Raji (cell line): Measurements from ENCODE around the gene SF3A1.
A peak's percentile ranks its signal among the peaks of the same experiment; 100 is the strongest.

Experiments used
- POLR2A ChIP-seq: IDR thresholded peaks from 2 replicates; pipeline ENCODE4 v1.6.1; 2011; ENCODE audit warnings: low read depth, low read length, control low read depth; ENCODE audit not compliant: insufficient read depth

SF3A1 gene

DNA sequence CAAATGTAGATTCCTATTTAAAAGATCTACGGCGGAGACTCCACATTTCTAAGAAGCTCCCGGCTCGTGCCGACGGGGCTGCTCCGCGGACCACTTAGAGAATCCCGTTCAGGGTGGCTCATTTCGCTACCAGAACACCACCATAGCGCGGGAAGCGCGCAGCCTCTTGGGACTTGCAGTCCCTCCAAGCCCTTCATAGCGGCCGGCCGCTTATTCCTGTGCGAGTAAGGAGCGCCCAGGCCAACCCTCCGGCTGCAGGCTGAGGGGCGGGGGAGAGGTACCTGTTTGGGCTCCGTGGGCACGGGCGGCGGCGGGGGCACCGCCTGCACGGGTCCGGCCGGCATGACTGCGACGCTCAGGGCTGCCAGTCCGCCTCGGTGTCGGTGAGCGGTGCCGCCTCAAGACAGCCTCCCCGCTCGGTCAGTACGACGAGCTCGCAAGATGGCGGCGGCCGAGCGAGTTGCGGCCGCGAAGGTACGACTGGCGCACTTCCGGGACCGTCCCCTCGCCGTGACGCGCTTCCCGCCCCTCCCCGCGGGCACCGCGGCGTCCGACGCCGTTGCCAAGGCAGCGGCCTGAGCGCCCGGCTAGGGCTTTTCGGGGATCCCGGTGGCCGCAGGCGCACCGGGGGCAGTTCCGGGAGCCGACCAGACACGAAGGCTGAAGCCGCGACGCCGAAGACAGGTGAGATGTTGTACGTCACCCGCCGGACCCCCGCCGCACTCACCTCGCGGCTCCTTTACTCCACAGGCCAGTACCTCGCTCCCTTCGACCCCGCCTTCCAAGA is at the start of gene SF3A1, which contains the start of gene CCDC157:
Gene SF3A1 (minus strand): TSS at position 446 of the 787 bp plus-strand sequence. CDS start 102 bp downstream, at position 344.
Gene CCDC157 (plus strand): TSS at position 559 of the 787 bp plus-strand sequence. CDS start 8,994 bp downstream, outside the sequence.
- peak; percentile 95 for TF ChIP-seq POLR2A

- no peak for TF ChIP-seq POLR2A
These were observed 49.7 kb upstream of the SF3A1 start for GRCh38 chr22:30406400-30406799.

DNA sequence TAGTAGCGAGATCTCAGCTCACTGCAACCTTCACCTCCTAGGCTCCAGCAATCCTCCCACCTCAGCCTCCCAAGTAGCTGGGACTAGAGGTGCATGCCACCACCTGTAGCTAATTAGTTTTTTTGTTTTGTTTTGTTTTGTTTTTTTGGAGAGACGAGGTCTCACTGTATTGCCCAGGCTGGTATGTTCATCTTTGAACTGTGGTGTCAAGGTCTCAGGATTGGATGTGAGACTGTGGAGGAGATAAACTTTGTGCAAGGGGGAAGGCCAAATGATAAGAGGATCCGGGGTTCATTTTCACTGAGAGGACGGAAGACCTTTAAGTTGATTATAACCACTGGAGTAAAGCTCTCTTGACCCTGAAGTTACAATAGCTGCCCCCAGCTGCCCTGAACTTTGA is 49.0 kb upstream of the SF3A1 start:
- no peak for TF ChIP-seq POLR2A

GRCh38 chr22:30404307-30404706 is 47.6 kb upstream of the SF3A1 start:
- TF ChIP-seq POLR2A: no peak

GRCh38 chr22:30402028-30402765 is 45.5 kb upstream of the SF3A1 start:
- no peak for TF ChIP-seq POLR2A

- peak; percentile 31; the same call in 1 of the 2 replicates for TF ChIP-seq POLR2A
These were observed 43.5 kb upstream of the SF3A1 start for GRCh38 chr22:30400159-30400558.

DNA sequence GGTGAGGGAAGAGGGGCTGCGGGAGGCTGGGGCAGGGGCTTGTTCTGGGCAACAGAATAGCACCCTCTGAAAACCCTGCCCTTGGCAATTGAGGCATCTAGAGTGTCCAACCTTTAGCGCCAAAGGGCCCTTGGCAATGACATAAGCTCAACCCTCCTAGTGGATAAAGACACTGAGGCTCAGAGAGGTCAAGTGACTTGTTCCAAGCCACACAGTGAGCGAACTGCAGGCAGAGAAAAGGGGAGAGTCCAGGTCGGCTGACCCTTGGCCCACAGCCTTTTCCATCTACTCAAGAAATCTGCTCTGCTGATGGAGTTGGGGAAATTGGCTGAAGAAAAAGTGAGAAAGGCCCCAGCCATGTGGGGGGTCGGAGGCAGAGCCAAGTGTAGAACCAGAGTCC is 43.0 kb upstream of the SF3A1 start:
- no peak; the same call in 1 of the 2 replicates for TF ChIP-seq POLR2A

DNA sequence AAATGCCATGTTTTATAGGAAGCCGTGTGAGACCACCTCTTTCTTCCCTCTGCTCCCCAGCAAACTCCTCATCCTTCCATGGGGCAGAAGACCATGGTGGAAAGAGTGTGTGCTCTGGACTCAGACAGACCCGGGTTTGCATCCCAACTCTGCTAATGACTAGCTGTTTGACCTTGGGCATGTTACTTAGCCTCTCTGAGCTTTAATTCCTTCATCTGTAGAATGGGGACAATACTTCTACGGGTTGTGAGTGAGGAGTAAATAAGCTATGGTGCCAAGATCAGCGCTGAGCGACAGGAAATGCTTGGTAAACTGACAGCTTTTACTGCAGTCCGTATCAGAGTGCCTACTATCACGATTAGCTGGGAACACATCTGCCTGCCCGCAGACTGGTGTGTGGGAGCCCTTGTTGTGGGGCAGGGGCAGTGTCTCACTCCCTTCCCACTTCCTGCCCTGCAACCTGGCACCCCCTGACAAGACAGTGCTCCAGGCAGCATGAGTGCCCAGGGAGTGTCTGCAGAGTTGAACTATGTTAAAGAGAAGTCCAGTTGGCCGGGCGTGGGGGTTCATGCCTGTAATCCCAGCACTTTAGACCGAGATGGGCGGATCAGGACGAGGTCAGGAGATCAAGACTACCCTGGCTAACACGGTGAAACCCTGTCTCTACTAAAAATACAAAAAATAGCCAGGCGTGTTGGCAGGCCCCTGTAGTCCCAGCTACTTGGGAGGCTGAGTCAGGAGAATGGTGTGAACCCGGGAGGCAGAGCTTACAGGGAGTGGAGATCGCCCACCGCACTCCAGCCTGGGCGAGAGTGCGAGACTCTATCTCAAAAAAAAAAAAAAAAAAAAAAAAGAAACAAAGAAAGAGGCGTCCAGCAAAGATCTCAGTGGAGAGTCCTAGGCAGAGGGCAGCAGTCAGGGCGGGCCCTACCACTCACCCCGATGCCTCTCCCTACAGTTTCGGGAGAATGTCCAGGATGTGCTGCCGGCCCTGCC is 42.3 kb upstream of the SF3A1 start:
- TF ChIP-seq POLR2A: no peak

DNA sequence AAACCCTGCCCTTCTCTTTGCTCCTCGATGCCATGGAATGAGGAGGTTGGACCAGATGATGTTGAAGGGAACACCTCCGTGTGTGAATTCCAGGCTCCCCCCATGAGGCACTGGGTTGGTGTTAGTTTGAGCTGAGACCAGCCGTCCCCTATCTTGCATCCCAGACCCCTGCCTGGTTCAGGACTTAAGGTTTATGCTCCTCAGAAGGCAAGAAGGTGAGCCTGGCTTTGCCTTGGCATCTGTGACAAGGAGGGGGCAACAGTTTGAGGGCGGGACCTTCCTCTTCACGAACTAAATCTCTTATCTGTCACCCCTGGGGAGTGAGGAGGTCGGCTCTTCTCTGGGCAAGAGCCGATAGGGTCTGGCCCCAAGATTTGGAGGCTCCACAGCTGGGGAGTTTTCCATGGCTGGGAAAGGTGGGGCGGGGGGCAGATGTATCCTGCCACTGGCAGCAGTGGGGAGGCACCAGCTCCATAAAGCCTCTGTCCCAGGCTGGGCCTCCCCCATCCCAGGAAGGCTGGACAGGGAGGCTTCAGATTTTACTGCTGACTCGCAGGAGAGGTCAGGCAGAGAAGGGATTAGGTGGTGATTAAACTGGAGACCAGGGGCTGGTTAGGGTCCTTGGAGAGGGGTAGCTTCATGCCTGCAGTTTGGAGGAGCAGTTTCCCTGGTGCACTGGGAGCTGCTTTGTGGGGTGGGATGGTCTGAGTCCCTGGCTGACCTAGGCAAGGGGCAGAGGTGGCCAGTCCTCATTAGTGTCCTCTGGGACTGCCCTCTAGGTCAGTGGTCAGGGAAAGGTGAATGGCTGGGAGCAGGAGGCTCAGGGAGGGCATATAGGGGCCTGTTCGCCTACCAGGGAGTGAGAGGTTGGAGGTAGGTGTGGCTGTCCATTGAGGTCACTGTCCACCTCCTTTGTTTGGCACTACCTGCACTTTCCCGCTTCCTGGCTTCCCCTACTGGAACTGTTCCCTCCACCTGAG is 41.3 kb upstream of the SF3A1 start:
- 0 out of 2 replicates have a peak, but pooled peaks have one; percentile 2 for TF ChIP-seq POLR2A

DNA sequence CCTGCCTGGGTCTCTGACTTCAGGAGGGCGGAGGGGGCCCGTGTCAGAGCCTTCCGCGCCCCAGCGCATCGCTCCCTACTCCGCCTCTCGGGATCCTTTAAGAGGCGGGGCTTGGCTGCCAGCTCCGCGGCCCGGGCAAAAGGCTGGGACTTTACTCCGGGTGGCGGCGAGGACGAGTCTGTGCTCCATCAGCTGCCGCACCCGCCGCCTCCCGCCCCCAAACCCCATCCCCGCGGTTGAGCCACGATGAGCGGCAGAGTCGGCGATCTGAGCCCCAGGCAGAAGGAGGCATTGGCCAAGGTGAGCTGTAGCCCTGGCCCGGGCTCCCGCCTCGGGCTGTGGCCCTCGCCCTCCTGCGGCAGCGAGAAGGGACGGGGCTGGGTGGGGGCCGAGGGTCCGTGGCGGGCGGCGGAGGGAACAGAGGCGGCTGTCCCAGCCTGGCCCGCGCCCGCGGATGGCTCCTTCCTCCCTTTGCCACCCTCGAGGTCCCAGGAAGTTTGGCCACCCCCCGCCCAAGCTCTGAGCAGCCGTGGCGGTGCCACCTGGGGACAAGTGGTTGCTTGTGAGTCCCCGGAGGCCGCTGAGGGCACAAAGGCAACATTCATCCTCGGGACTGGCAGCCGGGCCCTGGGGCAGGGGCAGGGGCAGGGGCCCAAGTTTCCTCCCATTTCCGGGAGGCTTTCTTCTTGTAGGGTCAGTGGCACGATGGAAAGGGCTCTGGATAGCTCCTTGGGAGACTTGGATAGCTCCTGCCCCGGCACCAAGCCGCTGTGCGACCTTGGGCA is 40.4 kb upstream of the SF3A1 start, which contains the start of gene SEC14L2:
Gene SEC14L2 (plus strand): TSS at position 148 of the 785 bp plus-strand sequence. CDS start 99 bp downstream, at position 247.
- TF ChIP-seq POLR2A: no peak

DNA sequence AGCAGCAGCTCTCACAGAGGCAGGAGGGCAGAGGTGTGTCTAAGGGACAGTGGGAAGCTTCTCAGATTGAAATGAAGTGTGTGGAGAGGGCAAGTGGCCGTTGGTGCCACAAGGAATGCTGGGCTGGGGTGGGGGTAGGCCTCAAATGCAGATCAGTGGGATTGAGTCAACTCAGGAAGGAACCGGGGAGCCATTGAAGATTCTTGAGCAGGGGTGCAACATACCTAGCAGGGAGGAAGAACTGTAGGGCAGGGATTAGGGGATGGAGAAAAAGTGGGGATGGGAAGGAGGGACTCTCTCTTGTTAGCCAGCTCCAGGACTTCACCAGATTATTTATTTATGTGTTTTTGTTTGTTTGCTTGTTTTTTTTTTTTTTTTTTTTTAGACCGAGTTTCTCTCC is 37.2 kb upstream of the SF3A1 start:
- TF ChIP-seq POLR2A: no peak

DNA sequence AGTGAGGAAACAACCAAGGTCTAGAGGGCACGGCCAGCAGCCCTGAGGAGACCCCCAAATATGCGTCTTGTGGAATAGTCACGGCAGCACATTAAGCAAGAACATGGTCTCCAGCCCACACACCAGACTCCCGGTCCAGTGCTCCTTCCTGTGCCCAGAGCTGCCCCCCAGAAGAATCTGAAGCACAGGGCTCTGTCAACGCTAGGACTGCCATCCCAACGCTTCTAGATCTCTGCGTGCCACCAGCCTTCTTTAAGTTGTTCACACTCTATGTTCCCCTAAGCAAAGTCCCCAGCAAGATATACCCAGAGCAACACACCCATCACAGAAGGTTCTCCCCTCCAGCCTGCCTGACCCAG is 36.6 kb upstream of the SF3A1 start:
- no peak for TF ChIP-seq POLR2A

- no peak; the same call in 1 of the 2 replicates for TF ChIP-seq POLR2A
These were observed 36.1 kb upstream of the SF3A1 start for GRCh38 chr22:30392661-30393321.
